Fibroblast of gingiva (primary cell): ENCODE measurements around the gene CPA3.

Source experiments
- DNase-seq: peaks from one replicate; pipeline ENCODE4 v3.0.0-alpha.2; 2011; ENCODE audit warnings: low read depth

CPA3 gene

GRCh38 chr3:148861277-148861869, 3.7 kb upstream of the CPA3 start:
- DNase-seq: peak; percentile 57

GRCh38 chr3:148863297-148863696, 1.8 kb upstream of the CPA3 start:
- DNase-seq: no peak

- DNase-seq: no peak
These were observed 1.3 kb upstream of the CPA3 start for GRCh38 chr3:148863814-148864213.

GRCh38 chr3:148866261-148866660, 1.2 kb downstream of the CPA3 start:
- DNase-seq: peak; percentile 6

- DNase-seq: no peak
These were observed 8.3 kb downstream of the CPA3 start for GRCh38 chr3:148873270-148873927.

- no peak for DNase-seq
These were observed 8.9 kb downstream of the CPA3 start for GRCh38 chr3:148873977-148874376.

GRCh38 chr3:148878095-148878494, 13.0 kb downstream of the CPA3 start:
- DNase-seq: no peak

- no peak for DNase-seq
These were observed 14.2 kb downstream of the CPA3 start for GRCh38 chr3:148879256-148879655.

GRCh38 chr3:148880681-148881080, 15.6 kb downstream of the CPA3 start:
- no peak for DNase-seq

GRCh38 chr3:148881286-148881685, 16.2 kb downstream of the CPA3 start:
- peak; percentile 7 for DNase-seq

- peak; percentile 48 for DNase-seq
These were observed 17.2 kb downstream of the CPA3 start for GRCh38 chr3:148882288-148882687.

GRCh38 chr3:148883163-148883562, 18.1 kb downstream of the CPA3 start:
- DNase-seq: no peak

- peak; percentile 29 for DNase-seq
These were observed 19.2 kb downstream of the CPA3 start for GRCh38 chr3:148884261-148884660.

GRCh38 chr3:148889828-148890227, 24.7 kb downstream of the CPA3 start:
- DNase-seq: no peak

GRCh38 chr3:148896062-148896461, 31.0 kb downstream of the CPA3 start:
- DNase-seq: no peak

- peak; percentile 70 for DNase-seq
These were observed 37.1 kb downstream of the CPA3 start for GRCh38 chr3:148901987-148902791.

- DNase-seq: peak; percentile 67
These were observed 37.9 kb downstream of the CPA3 start for GRCh38 chr3:148903022-148903442.

GRCh38 chr3:148903941-148904340, 38.8 kb downstream of the CPA3 start:
- DNase-seq: no peak

- no peak for DNase-seq
These were observed 41.6 kb downstream of the CPA3 start for GRCh38 chr3:148906667-148907066.

GRCh38 chr3:148911173-148911572, 46.1 kb downstream of the CPA3 start:
- no peak for DNase-seq

GRCh38 chr3:148911592-148911991, 46.5 kb downstream of the CPA3 start:
- no peak for DNase-seq

GRCh38 chr3:148914936-148915690, 50.0 kb downstream of the CPA3 start:
- DNase-seq: no peak
